GM18951 (cell line): Measurements from ENCODE around the gene DICER1.

Source experiments
- POLR2A ChIP-seq: IDR thresholded peaks from 4 replicates; pipeline ENCODE4 v1.6.1; 2011; ENCODE audit warnings: mild to moderate bottlenecking; ENCODE audit not compliant: insufficient read length, insufficient read depth; ENCODE audit errors: extremely low read depth
- in situ Hi-C: fragments of 300-500 bp; cut with MboI; formaldehyde crosslinking; loops from one replicate; pipeline ENCODE4 v1.12.0; 2022; ENCODE audit warnings: low sequenced_read_pairs, mixed read lengths, inconsistent platforms; ENCODE audit not compliant: unreplicated experiment

DICER1 gene

DNA sequence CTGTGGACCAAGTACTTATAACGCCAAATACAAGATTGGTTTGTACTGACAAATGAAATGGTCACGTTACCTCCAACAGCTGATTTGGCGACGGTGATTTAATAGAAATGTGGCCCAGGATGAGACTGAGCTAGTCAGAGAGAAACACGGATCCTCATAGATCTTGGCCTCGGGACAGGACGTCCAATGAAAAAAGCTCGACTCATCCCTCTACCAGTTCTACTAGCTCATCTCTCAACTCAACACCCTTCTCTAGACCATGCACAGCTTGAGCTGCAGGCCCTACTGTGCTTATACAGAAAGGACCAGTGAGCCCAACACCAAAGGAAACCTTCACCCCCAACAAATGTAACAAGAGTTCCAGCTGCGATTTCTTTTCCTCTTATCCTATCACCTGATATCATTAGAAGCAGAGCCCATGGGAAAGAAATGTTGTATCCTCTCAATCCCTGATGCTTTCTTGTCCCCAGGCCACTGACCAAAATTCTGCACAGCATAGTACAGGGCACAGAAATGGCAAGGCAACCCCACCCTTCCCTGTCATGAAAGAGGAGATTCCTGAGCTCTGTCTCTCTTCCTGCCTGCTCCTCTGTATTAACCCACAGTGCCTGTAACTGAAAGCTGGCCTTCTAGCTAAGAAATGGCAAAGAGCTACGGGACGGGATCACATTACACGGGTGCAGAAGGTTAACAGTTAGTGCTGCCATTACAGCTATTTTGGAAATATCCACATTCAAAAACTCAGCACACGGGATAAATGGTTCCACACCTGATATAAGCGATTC is 39.2 kb downstream of the DICER1 start:
- TF ChIP-seq POLR2A = no peak
- in situ Hi-C loops = no loop called here

DNA sequence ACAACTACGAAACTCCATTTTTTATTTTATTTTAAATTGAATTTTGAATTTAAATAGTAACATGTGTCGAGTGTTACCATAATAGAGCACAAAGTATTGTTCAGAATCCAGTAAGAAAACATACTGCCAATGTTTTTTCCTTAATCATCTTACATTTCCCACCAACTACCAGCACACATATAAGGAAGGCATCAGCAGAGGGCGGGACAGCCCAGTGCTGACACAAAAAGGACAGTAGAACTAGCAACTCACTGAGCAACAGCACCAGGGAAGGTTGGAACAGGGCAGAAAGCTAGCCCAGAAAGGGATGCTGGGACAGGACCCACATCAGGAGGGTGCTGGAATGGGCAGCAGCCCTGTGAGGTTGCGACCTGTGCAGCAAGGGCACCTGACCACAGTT is 43.9 kb downstream of the DICER1 start:
- TF ChIP-seq POLR2A = no peak
- in situ Hi-C loops = no loop called here

DNA sequence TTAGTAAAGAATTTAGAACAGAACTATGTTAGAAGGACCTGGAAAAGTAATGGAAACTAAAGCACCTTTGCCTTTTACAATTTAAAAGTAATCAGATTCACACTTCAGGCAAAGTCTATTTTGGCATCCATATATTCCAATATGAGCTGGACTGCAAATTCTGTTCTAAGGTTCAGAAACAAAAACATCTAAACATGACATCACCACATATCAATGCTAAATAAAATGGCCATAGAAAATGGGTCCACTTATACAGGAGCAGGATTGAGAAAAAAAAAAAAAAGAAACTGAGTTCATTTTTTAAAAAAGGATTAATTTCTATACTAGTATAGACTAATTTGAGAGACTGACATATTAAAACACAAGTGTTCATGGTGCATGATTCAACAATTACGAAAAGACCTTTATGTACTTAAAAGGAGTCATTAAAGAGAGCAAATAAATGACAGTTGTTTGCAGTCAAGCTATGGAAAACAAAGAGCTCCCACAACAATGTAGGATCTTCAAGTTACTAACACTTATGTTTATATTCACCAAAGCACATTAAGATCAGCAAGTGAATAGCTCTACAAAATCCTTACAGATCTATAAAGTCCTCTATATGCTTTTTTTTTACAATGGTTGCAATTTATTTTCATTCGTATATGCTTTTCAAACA is 45.7 kb downstream of the DICER1 start:
- in situ Hi-C loops = no loop called here
- no peak for TF ChIP-seq POLR2A

DNA sequence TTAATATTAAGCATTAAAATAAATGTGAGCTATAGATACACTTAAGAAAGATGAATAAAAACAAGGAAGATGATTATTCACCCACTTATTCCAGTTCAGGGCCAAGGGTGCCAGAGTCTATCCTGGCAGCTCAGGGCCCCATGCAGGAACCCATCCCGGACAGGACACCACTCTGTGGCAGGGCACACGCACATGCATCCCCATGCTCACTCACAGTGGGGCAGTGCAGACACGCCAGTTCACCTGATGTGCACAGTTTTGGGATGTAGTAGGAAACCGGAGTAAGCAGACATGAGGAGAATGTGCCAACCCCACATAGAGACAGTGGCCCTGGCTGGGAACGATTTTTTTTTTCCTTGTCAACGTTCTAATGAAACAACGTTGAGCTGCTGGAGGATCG is 47.2 kb downstream of the DICER1 start:
- in situ Hi-C loops = no loop called here
- TF ChIP-seq POLR2A = no peak

DNA sequence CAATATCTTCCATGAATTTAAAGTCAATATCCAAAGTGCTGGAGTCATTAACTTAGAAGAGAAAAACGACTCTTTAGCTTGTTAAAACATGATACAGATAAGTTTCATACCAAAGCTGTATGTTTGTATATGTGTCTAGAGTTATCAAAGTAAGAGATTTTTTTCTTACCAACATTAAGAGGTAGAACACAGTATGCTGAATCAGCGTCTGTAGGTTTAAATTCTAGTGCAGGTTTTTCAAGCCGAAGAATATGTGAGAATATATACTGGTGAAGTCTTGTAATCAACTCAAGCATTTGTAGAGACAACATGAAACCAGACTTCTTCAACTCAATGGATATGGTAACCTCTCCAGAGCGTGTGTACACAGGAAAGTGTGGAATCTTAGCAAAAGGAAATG is 49.6 kb downstream of the DICER1 start:
- no peak for TF ChIP-seq POLR2A
- in situ Hi-C loops = no loop called here

DNA sequence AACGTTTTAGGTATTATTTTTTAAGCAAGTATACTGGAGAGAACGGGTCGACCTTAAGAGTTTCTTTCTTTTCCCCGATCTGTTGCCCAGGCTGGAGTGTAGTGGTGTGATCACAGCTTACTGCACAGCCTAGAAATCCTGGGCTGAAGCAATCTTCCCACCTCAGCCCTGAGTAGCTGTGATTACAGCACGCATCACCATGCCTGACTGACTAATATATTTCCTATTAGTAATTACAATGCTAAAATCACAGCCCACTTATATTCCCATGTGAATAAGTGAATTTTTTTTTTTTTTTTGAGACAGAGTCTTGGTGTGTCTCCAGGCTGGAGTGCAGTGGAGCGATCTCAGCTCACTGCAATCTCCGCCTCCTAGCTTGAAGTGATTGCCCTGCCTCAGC is 50.4 kb downstream of the DICER1 start:
- TF ChIP-seq POLR2A = no peak

DNA sequence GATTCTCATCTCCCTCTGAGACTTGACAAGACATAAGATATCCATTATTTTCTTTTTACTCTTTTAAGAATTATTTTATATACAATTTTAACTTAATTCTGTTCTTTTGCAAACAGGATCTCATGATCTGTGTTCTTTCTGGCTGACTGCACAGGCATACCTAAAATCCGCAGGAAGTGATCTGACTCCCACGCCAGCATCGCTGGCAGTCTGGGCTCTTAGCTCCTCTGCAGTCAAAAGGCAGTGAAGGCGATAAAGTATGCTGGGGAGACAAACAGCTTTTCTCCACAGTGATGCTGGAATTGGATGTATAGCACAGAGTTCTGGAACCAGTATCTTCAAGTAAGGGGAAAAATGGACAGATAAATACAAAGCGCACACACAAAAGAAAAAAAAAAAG is 52.4 kb downstream of the DICER1 start:
- in situ Hi-C loops = no loop called here
- TF ChIP-seq POLR2A = no peak

More for the DNA sequence above, 50.4 kb downstream of the DICER1 start:
- in situ Hi-C loops = no loop called here

DNA sequence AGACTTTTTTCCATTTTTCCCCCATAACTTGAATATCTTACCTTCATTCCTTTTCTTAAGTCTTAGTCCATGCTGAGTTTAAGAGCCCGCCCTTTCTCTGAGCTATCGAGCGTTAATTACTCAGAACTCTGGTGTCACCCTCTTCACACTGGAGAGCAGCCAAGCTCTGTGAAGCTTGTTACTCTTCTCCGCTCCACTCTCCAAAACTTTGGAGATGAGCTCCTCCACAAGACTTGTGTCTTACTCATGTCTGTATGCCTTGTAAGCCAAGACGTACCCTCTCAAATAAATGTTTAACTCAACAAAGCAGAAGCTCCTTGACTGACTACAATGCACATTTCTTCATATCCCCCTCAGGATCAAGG is 54.7 kb downstream of the DICER1 start:
- in situ Hi-C loops = no loop called here
- no peak for TF ChIP-seq POLR2A

DNA sequence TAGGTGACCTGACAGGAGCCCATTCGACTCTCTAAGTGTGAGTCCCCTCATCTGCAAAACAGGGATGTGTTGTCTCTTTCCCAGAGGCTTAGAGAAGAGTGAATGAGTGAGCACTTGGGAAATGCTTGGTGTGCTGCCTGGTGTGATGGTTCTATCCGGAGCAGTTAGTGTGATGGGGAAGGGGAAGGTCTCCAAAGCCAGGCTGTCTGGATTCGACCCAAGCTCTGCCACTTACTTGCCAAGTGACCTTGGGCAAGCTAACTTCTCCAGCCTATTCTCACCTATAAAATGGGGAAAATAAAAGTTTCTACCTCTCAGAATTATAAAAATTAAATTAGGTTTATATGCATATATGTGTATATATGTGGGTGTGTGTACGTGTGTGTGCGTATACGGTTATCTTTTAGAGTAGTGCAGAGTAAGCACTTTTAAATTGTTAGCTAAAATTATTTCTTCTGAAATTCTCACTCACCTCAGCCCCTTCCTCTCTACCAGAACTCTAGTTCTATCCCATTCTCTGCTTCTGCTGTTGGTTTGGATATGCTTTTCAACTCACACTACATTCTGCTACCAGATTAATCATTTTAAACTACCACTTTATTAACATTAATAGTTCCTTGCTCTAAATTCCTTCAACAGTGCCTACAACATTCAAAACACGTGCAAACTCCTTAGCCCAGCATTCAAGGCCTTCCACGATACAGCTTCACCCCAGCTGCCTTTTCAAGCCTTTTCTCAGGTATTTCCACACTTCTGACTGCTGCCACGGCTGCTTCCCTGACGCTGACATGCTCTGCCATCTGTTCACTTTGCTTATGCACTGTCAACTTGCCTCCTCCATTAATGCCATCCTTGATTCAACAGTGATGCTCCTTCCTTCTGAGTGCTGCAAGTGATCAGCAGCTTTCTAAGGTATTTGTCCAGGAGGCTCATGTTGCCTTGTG is 55.3 kb downstream of the DICER1 start:
- in situ Hi-C loops = no loop called here
- no peak for TF ChIP-seq POLR2A

DNA sequence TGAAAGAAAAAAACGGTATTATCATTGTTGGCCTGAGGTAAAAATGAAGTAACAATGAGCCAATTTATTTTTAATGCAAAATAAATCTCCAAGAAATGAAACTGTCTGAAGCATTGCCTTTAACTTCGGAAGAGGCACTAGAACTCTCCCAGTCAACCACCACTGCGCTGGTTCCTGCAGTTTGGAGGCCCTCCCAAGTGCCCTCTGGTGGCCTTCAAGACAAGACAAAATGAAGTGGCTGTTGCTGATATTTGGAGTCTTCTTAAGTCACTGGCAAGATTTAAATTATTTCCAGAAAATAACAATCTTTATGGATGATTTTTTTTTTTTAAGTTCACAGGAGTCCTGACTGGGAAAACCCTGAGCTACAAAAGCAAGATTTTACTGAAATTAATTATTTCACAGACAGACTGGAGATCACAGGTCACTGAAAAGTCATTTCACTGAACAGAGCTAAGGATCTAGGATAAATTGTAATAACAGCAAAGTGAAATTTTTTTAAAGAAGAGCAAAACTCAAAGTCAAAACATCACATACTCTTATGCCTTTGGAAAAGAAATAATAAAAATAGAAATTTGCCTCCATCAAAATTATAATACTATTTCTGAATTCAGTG is 58.2 kb downstream of the DICER1 start:
- in situ Hi-C loops = no loop called here
- no peak for TF ChIP-seq POLR2A

DNA sequence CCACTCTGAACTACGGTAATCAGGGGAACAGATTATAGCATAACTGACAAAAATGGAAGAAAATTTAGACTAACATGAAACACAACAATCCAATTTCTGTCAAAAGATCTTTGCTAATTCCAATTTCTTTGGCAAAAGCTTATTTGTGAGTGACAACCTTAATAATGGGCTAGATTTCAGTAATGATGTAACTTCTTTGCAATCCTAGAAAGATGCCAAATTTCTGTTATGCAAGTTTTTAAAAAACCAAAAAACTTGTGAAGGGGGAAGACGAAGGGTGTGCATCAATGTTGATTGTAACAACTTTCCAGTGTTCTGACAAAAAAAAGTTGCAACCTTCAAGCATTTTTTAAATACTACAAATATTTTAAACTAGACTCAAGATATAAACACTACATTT is 59.9 kb downstream of the DICER1 start:
- TF ChIP-seq POLR2A = no peak
- in situ Hi-C loops = no loop called here

DNA sequence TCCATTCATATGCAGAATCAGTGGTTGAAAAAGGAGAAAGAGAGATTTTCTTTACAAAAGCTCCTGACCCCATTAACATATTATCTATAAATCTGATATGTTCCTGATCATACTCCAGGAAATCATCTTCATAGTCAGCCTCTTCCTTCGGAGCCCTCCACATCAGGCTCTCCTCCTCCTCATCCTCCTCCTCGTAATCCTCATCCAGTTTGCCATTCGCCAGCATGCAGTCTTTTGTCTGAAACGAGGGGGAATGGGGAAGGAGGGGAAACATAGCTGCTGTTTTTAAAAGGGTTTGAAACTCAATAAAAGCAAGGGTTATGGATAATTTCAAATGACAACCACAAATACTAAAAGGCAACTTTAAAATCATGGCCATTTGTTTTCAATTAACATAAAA is 60.9 kb downstream of the DICER1 start:
- no peak for TF ChIP-seq POLR2A
- in situ Hi-C loops = no loop called here

DNA sequence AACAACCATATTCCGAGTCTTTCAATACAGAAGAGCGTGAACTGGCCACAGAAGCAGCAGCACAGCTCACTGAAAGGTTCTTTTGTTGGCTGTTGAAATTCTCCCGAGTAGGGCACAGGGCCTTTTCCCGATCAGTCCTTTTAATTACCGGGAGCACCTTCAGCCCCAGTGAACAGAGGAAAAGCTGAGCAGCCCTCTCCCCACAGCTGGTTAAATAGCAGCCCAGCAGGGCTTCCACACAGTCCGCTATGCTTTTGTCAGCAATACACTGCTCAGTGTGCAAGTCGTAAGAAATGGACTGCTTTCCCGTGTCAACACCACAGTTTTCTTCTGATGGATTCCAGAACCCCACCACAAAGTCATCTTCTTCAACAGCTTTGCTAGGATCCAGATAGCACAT is 61.3 kb downstream of the DICER1 start:
- in situ Hi-C loops = no loop called here
- no peak for TF ChIP-seq POLR2A

DNA sequence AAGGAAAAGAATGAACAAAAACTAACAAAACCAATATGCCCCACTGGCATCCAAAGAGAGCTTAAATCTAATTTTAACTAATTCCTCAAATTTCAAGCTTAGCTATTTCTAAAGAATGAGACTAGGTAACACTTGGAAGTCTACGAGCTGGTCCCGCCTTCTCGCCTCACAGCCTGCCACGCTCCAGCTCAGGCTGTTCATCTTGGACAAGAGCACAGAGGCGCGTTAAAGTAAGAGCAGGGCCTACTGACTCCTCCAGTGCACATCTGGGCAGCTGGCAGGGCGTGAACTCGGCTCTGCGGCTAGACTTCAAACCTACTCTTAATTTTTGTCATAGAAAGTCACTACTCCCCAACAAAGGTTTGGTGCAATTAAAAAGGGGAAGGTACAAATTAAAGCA is 64.6 kb downstream of the DICER1 start:
- in situ Hi-C loops = no loop called here

More for the DNA sequence above, 64.6 kb downstream of the DICER1 start:
- no peak for TF ChIP-seq POLR2A
